ENCODE results near the gene SPTBN1. TPM values are rescaled to one million over a fixed set of nuclear protein-coding genes. Genes with fewer than 3 reads are reported as not detected.
A peak's percentile ranks its signal among the peaks of the same experiment; 100 is the strongest.

Gene SPTBN1
- total RNA-seq, 1 donor from 2014 or later, result 214 TPM

DNA sequence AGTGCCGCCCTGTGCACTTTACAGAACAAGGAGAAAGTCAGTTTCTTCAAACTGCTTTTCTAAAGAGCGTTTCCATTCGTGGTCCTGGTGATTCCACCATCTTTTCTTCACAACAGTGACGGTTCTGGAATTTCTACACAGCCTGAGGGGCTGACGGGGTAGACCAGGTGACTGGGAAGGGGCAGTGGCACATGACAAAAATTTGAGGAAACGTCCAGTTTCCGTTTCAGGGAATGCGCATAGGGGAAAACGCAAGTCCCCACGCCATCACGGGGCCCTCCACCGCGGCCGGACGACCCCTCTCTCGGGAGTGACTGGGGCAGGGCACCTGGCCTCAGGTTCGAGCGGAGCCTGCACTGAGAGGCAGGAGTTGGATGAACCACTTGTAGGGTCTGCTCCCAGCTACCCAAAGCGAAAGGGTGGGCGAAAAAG lies 980 bp upstream of the SPTBN1 start:
- no peaks in the 10 kb centered on the region for H3K9me3 Mint-ChIP-seq
- peak overlapping the region; percentile 89 for H3K4me3 Mint-ChIP-seq
- H3K36me3 Mint-ChIP-seq, result peaks cover 4% of the 10 kb centered on the region
- H3K4me1 Mint-ChIP-seq (ENCODE audit: unreplicated experiment), result peaks cover 16% of the 10 kb centered on the region
- peaks cover 33% of the 10 kb centered on the region for H3K27me3 Mint-ChIP-seq
- no peak for DNase-seq (ENCODE audit: extremely low spot score, unreplicated experiment)
- TF ChIP-seq, protein P1, sequence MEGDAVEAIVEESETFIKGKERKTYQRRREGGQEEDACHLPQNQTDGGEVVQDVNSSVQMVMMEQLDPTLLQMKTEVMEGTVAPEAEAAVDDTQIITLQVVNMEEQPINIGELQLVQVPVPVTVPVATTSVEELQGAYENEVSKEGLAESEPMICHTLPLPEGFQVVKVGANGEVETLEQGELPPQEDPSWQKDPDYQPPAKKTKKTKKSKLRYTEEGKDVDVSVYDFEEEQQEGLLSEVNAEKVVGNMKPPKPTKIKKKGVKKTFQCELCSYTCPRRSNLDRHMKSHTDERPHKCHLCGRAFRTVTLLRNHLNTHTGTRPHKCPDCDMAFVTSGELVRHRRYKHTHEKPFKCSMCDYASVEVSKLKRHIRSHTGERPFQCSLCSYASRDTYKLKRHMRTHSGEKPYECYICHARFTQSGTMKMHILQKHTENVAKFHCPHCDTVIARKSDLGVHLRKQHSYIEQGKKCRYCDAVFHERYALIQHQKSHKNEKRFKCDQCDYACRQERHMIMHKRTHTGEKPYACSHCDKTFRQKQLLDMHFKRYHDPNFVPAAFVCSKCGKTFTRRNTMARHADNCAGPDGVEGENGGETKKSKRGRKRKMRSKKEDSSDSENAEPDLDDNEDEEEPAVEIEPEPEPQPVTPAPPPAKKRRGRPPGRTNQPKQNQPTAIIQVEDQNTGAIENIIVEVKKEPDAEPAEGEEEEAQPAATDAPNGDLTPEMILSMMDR (conservative IDR thresholded peaks at IDR 0.05), result no peak
- peak overlapping the region; percentile 88 for H3K27ac Mint-ChIP-seq

DNA sequence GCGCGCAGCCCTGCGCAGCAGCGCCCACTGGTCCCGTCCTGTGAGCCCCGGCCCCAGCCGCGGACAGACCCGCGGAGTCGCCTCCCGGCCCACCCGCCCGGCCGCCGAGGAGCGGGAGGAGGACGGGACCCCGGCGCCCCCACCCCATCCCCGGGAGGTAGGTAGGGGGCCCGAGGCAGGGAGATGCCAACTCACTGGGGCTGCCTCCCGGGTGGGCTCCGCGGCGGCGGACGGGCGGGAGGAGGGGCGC lies 160 bp downstream of the SPTBN1 start:
- Mint-ChIP-seq H3K36me3 (peaks cover 7% of the 10 kb centered on the region), H3K4me3 (peak overlapping the region; percentile 89), H3K27ac (no peak overlapping the region), H3K27me3 (peaks cover 35% of the 10 kb centered on the region), H3K4me1 (ENCODE audit: unreplicated experiment) (peaks cover 19% of the 10 kb centered on the region), H3K9me3 (peaks cover 4% of the 10 kb centered on the region)
- no peak for DNase-seq (ENCODE audit: extremely low spot score, unreplicated experiment)
- TF ChIP-seq, protein P1 (conservative IDR thresholded peaks at IDR 0.05), result no peak

DNA sequence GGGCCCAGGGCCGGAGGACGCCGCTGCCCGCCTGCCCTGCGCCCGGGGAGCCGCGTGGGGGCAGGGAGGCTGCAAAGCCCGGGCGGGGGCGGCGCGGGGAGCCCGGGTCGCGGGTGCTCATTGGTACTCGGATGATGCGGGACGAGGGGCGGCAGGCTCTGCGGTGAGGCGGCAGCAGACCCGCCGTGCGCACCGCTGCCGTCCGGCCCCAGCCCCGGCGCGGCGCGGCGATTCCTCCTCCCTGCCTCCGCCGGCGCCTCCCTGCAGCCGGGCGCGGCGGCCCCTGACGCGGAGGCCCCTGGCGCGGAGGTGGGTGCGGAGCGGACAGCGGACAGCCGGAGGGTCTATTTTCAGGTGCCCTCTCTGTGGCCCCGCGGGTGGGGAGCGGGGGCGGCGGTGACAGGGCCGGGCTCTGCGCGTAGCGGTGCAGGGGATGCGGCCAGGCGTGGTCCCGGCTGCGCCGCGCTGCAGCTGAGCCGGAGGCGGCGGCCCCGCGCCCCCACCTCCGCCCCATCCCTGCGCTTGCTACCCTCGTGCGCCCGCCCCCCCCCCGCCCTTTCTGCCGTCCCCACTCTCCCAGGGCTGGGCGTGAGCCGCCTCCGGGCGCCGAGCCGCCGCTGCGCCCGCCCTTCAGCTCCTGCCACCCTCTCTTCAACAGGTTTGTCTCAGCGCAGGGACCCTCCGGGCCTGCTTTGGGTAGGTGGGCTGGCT lies 640 bp downstream of the SPTBN1 start:
- TF ChIP-seq, protein P1 (conservative IDR thresholded peaks at IDR 0.05), result no peak
- Mint-ChIP-seq H3K36me3 (peaks cover 8% of the 10 kb centered on the region), H3K27ac (peak overlapping the region; percentile 58), H3K4me3 (peak overlapping the region; percentile 98), H3K27me3 (peaks cover 35% of the 10 kb centered on the region), H3K9me3 (peaks cover 4% of the 10 kb centered on the region), H3K4me1 (ENCODE audit: unreplicated experiment) (peaks cover 19% of the 10 kb centered on the region)
- peak; percentile 77 for DNase-seq (ENCODE audit: extremely low spot score, unreplicated experiment)

DNA sequence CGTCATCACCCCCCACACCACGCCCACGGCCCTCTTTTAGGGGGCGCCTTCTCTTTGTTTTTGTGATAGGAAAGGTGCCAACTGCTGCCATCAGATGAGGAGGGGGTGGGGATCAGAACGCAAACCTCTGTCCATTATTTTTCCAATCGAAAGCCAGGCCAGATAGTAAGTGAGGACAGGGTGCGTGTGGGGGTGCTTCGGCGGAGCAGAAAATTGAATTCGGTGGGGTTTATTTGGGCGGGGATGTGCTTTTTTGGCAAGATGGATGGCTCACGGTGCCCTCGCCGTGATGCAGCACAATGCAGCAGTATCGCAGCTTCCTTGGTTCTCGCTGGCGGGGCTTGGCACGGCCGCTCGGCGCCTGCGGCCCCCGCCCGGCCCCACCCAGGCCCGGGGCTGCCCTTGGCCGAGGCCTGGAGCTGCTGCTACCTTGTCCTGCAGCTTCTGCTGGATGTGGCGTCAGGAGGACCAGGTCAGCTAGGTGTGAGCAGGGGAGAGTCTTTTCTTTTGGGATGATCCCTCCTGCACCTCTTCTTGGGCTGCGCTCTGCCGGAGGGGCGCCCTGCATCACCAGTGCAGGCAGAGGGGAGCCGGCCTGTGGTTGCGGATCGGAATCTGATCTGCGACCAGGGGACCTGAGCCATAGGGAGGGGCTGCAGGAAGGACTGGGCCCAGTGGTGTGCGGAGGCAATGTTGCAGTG lies 1.3 kb downstream of the SPTBN1 start:
- DNase-seq (ENCODE audit: extremely low spot score, unreplicated experiment), result peak; percentile 71
- Mint-ChIP-seq H3K4me3 (peak overlapping the region; percentile 98), H3K36me3 (peaks cover 8% of the 10 kb centered on the region), H3K9me3 (peaks cover 4% of the 10 kb centered on the region), H3K27ac (peak overlapping the region; percentile 58), H3K4me1 (ENCODE audit: unreplicated experiment) (peaks cover 19% of the 10 kb centered on the region), H3K27me3 (peaks cover 35% of the 10 kb centered on the region)
- TF ChIP-seq, protein P1 (conservative IDR thresholded peaks at IDR 0.05), result no peak

DNA sequence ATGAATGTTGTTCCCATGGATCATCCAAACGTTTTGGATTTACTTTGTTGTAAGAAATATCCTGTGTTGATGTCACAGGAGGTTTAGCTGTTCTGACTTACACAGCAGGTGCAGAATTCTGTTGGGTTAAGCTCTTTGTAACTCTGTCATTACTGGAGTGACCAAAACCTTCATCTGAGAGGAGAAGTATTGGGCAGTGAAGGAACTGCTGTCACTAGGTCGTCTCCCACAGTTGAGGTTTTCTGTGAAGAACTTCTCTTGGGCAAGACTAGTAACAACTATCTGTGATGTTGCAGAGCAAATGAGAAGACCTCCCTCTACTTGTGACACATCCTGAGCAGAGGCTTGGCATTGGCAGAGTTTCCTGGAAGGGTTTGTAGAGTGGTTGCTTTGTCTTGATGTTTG lies 2.9 kb downstream of the SPTBN1 start:
- H3K27ac Mint-ChIP-seq, result peak overlapping the region; percentile 6
- peaks cover 8% of the 10 kb centered on the region for H3K36me3 Mint-ChIP-seq
- DNase-seq (ENCODE audit: extremely low spot score, unreplicated experiment), result no peak

More for the DNA sequence above, 2.9 kb downstream of the SPTBN1 start:
- peaks cover 33% of the 10 kb centered on the region for H3K27me3 Mint-ChIP-seq
- TF ChIP-seq, protein P1 (conservative IDR thresholded peaks at IDR 0.05), result no peak
- H3K4me3 Mint-ChIP-seq, result peak overlapping the region; percentile 98
- peaks cover 4% of the 10 kb centered on the region for H3K9me3 Mint-ChIP-seq
- peaks cover 19% of the 10 kb centered on the region for H3K4me1 Mint-ChIP-seq (ENCODE audit: unreplicated experiment)

All from type B pancreatic cell (in vitro differentiated cells).